Measurements from ENCODE around the gene STRN3. TPM values are rescaled to one million over a fixed set of nuclear protein-coding genes. Genes with fewer than 3 reads are reported as not detected.

The STRN3 gene
- total and polyA plus RNA-seq, 4 donors = 6.8 to 47.5 (median 31.2) TPM

DNA sequence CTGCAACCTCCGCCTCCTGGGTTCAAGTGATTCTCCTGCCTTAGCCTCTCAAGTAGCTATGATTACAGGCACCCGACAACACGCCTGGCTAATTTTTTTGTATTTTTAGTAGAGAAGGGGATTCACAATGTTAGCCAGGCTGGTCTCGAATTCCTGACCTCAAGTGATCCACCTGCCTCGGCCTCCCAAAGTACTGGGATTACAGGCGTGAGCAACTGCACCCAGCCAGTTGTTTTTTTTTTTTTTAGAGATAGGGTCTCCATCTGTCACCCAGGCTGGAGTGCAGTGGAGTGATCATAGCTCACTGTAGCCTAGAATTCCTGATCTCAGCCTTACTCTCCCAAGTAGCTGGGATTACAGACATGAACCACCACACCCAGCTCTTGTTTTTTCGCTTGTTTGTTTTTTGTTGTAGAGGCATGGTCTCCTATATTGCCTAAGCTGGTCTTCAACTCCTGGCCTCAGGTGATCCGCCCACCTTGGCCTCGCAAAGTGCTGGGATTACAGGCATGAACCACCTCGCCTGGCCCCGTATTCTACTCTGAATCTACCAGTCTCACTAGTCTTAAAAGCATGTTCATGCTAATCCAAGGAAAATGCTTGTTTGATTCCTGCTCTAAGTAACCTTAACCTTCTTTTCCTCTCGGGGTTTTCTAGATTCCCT lies 31.7 kb upstream of the STRN3 start:
- Histone ChIP-seq H3K9ac (ENCODE audit: low read depth in 1 of 2, low read length in 2 of 2) (no peak overlapping the region), H3K27me3 (ENCODE audit: control insufficient read depth in 4 of 4, insufficient read depth in 4 of 4, low read length in 3 of 4) (no peaks in the 10 kb centered on the region), H3K4me3 (ENCODE audit: low read depth in 1 of 3, low read length in 3 of 3) (no peak overlapping the region), H3K27ac (ENCODE audit: low read depth in 1 of 2, low read length in 2 of 2) (no peak overlapping the region), H3K9me3 (ENCODE audit: control insufficient read depth in 4 of 4, low read length in 3 of 4) (no peaks in the 10 kb centered on the region), H3K4me1 (ENCODE audit: control insufficient read depth in 4 of 4, insufficient read depth in 4 of 4, low read length in 3 of 4) (peaks cover 6 to 13% (median 8%) of the 10 kb centered on the region in 4 donors), H3K36me3 (ENCODE audit: control insufficient read depth in 4 of 4, insufficient read depth in 3 of 4, low read depth in 1 of 4, low read length in 3 of 4) (no peaks in the 10 kb centered on the region)
- WGBS = 96% methylated on average over 12 of the region's 12 CpGs
- TF ChIP-seq JUND (IDR thresholded peaks at IDR 0.05) (no peak), HNF4A (conservative IDR thresholded peaks at IDR 0.05) (no peak), HNF4G (IDR thresholded peaks at IDR 0.05) (no peak), RAD21 (IDR thresholded peaks at IDR 0.05) (no peak), FOXA1 (IDR thresholded peaks at IDR 0.05) (no peak), EGR1 (IDR thresholded peaks at IDR 0.05; ENCODE audit: low read depth in 2 of 2) (no peak), MAX (IDR thresholded peaks at IDR 0.05) (no peak), GABPA (IDR thresholded peaks at IDR 0.05 in 1 of 2, conservative IDR thresholded peaks at IDR 0.05 in 1 of 2) (no peak), NR2F2 (IDR thresholded peaks at IDR 0.05) (no peak), SP1 (IDR thresholded peaks at IDR 0.05) (no peak), TAF1 (conservative IDR thresholded peaks at IDR 0.05) (no peak), FOXA2 (IDR thresholded peaks at IDR 0.05) (no peak), RXRA (IDR thresholded peaks at IDR 0.05) (no peak)
- TF ChIP-seq, protein P1, sequence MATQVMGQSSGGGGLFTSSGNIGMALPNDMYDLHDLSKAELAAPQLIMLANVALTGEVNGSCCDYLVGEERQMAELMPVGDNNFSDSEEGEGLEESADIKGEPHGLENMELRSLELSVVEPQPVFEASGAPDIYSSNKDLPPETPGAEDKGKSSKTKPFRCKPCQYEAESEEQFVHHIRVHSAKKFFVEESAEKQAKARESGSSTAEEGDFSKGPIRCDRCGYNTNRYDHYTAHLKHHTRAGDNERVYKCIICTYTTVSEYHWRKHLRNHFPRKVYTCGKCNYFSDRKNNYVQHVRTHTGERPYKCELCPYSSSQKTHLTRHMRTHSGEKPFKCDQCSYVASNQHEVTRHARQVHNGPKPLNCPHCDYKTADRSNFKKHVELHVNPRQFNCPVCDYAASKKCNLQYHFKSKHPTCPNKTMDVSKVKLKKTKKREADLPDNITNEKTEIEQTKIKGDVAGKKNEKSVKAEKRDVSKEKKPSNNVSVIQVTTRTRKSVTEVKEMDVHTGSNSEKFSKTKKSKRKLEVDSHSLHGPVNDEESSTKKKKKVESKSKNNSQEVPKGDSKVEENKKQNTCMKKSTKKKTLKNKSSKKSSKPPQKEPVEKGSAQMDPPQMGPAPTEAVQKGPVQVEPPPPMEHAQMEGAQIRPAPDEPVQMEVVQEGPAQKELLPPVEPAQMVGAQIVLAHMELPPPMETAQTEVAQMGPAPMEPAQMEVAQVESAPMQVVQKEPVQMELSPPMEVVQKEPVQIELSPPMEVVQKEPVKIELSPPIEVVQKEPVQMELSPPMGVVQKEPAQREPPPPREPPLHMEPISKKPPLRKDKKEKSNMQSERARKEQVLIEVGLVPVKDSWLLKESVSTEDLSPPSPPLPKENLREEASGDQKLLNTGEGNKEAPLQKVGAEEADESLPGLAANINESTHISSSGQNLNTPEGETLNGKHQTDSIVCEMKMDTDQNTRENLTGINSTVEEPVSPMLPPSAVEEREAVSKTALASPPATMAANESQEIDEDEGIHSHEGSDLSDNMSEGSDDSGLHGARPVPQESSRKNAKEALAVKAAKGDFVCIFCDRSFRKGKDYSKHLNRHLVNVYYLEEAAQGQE (IDR thresholded peaks at IDR 0.05) = no peak
- TF ChIP-seq, protein P2, sequence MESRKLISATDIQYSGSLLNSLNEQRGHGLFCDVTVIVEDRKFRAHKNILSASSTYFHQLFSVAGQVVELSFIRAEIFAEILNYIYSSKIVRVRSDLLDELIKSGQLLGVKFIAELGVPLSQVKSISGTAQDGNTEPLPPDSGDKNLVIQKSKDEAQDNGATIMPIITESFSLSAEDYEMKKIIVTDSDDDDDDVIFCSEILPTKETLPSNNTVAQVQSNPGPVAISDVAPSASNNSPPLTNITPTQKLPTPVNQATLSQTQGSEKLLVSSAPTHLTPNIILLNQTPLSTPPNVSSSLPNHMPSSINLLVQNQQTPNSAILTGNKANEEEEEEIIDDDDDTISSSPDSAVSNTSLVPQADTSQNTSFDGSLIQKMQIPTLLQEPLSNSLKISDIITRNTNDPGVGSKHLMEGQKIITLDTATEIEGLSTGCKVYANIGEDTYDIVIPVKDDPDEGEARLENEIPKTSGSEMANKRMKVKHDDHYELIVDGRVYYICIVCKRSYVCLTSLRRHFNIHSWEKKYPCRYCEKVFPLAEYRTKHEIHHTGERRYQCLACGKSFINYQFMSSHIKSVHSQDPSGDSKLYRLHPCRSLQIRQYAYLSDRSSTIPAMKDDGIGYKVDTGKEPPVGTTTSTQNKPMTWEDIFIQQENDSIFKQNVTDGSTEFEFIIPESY (IDR thresholded peaks at IDR 0.05) = no peak
- TF ChIP-seq, protein P3, sequence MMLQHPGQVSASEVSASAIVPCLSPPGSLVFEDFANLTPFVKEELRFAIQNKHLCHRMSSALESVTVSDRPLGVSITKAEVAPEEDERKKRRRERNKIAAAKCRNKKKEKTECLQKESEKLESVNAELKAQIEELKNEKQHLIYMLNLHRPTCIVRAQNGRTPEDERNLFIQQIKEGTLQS (IDR thresholded peaks at IDR 0.05) = no peak
- TF ChIP-seq, protein P4, sequence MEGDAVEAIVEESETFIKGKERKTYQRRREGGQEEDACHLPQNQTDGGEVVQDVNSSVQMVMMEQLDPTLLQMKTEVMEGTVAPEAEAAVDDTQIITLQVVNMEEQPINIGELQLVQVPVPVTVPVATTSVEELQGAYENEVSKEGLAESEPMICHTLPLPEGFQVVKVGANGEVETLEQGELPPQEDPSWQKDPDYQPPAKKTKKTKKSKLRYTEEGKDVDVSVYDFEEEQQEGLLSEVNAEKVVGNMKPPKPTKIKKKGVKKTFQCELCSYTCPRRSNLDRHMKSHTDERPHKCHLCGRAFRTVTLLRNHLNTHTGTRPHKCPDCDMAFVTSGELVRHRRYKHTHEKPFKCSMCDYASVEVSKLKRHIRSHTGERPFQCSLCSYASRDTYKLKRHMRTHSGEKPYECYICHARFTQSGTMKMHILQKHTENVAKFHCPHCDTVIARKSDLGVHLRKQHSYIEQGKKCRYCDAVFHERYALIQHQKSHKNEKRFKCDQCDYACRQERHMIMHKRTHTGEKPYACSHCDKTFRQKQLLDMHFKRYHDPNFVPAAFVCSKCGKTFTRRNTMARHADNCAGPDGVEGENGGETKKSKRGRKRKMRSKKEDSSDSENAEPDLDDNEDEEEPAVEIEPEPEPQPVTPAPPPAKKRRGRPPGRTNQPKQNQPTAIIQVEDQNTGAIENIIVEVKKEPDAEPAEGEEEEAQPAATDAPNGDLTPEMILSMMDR (IDR thresholded peaks at IDR 0.05; ENCODE audit: low read depth, low read length, missing input control) = no peak
- no peak for DNase-seq (ENCODE audit: low spot score)

All from liver (tissue), 9 donors.